ENCODE measurements around the gene OVCA2.

DNA sequence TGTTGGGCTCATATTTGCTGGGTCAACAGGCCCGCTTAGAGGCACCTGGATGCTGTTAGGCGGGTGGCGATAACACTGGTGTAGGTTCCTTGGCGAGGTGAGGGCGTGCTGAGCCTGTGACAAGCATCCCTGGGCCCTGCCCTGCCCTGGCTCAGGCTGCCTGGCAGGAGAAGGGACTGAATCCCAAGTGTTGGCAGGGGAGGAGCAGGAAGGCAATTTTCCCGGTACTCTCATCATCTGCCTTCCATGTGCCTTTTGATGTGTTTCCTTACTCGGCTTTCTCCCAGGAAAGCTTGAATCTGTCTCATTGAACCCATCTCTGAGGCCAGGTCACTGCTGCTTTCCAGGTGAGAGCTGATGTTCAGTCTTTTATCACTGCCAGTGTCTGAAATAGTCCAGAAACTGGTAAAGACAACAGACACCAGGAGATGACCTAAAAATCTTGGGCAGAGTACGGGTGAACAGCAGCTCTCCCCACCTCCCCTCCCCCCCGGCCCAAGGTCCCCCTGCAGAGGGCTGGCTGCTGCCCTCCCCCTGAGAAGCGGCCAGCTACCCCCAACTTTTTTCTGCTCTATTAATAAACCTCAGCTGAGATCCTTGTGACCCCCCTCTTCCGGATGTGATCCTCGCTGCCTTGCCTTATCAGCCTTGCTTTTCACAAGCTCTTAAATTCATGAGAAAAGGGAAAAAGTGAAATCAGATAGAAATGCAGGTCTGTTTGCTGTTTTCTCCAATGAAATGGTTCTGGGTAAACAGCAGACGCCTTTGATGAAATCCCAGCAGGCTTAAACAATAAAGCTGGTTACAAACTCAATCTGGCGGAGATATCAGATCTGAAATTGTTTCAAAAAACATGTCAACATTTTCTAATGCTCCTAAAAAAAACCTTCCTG is 45.7 kb upstream of the OVCA2 start:
- TF ChIP-seq, protein P1, sequence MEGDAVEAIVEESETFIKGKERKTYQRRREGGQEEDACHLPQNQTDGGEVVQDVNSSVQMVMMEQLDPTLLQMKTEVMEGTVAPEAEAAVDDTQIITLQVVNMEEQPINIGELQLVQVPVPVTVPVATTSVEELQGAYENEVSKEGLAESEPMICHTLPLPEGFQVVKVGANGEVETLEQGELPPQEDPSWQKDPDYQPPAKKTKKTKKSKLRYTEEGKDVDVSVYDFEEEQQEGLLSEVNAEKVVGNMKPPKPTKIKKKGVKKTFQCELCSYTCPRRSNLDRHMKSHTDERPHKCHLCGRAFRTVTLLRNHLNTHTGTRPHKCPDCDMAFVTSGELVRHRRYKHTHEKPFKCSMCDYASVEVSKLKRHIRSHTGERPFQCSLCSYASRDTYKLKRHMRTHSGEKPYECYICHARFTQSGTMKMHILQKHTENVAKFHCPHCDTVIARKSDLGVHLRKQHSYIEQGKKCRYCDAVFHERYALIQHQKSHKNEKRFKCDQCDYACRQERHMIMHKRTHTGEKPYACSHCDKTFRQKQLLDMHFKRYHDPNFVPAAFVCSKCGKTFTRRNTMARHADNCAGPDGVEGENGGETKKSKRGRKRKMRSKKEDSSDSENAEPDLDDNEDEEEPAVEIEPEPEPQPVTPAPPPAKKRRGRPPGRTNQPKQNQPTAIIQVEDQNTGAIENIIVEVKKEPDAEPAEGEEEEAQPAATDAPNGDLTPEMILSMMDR (IDR thresholded peaks at IDR 0.05), result no peak
- TF ChIP-seq POLR2A (IDR thresholded peaks at IDR 0.05), result no peak
- TF ChIP-seq EP300 (IDR thresholded peaks at IDR 0.05), result no peak
- TF ChIP-seq POLR2AphosphoS5 (IDR thresholded peaks at IDR 0.05), result no peak

All from upper lobe of left lung (tissue), 4 donors.